Measurements from ENCODE around the gene CTDSP2.

DNA sequence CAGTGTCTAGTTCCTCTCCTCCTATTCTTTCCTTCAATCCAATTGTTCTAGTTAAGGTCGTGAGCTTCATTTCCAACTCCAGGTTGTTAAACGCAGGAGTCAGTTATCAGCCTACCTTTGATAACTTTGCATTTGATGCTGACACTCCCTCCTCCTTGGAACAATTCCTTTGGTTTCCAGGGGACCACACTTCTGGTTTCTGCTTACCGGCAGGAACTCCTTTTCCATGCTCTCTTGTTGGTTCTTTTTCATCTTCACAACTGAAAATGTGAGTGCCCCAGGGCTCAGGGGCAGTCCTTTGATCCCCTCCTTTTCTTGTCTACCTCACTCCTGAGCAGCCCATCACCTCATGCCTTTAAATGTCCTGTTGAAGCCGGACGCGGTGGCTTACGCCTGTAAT, 69.2 kb downstream of the CTDSP2 start:
- TF ChIP-seq, protein P1, sequence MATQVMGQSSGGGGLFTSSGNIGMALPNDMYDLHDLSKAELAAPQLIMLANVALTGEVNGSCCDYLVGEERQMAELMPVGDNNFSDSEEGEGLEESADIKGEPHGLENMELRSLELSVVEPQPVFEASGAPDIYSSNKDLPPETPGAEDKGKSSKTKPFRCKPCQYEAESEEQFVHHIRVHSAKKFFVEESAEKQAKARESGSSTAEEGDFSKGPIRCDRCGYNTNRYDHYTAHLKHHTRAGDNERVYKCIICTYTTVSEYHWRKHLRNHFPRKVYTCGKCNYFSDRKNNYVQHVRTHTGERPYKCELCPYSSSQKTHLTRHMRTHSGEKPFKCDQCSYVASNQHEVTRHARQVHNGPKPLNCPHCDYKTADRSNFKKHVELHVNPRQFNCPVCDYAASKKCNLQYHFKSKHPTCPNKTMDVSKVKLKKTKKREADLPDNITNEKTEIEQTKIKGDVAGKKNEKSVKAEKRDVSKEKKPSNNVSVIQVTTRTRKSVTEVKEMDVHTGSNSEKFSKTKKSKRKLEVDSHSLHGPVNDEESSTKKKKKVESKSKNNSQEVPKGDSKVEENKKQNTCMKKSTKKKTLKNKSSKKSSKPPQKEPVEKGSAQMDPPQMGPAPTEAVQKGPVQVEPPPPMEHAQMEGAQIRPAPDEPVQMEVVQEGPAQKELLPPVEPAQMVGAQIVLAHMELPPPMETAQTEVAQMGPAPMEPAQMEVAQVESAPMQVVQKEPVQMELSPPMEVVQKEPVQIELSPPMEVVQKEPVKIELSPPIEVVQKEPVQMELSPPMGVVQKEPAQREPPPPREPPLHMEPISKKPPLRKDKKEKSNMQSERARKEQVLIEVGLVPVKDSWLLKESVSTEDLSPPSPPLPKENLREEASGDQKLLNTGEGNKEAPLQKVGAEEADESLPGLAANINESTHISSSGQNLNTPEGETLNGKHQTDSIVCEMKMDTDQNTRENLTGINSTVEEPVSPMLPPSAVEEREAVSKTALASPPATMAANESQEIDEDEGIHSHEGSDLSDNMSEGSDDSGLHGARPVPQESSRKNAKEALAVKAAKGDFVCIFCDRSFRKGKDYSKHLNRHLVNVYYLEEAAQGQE (IDR thresholded peaks at IDR 0.05; ENCODE audit: insufficient replicate concordance, low read depth), result no peak
- TF ChIP-seq, protein P2, sequence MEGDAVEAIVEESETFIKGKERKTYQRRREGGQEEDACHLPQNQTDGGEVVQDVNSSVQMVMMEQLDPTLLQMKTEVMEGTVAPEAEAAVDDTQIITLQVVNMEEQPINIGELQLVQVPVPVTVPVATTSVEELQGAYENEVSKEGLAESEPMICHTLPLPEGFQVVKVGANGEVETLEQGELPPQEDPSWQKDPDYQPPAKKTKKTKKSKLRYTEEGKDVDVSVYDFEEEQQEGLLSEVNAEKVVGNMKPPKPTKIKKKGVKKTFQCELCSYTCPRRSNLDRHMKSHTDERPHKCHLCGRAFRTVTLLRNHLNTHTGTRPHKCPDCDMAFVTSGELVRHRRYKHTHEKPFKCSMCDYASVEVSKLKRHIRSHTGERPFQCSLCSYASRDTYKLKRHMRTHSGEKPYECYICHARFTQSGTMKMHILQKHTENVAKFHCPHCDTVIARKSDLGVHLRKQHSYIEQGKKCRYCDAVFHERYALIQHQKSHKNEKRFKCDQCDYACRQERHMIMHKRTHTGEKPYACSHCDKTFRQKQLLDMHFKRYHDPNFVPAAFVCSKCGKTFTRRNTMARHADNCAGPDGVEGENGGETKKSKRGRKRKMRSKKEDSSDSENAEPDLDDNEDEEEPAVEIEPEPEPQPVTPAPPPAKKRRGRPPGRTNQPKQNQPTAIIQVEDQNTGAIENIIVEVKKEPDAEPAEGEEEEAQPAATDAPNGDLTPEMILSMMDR (IDR thresholded peaks at IDR 0.05; ENCODE audit: insufficient read depth, low read length), result no peak
- no peak for TF ChIP-seq POLR2AphosphoS5 (IDR thresholded peaks at IDR 0.05; ENCODE audit: low read depth)
